Measurements from ENCODE around the gene TNFAIP2.
"Not testable (repeated sequence)": the region's sequence is repeated elsewhere in the genome, so short reads cannot be mapped to it uniquely, and the experiment has no call there.

The TNFAIP2 gene

DNA sequence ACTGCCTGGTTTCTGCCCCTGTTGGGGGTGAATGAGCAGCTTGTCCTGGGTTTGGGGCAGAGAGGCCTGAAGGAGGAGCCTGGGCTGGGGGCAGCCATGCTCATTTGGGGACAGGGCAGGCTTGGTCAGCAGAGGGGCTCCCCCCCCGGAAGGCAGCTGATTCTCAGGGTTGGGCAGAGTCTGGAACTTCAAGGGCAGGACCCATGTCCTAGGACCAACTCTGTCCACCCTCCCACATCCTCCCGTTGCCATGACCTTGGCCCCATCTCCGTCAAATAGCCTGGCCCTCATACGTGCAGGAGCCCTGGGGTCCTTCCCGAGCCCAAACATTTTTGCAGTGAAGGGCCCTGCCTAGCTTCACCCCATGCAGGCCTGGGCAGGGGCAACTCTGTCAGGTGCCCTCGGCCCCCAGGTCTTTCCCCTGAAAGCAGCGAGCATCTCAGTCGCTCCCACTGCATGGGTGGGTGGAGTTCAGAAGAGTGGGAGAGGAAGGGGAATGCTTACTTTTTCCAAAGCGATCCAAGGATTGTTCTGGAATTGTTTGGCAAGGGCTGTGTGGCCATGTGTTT is 32.6 kb downstream of the TNFAIP2 start:
- DNase-seq (ENCODE audit: low read depth in 2 of 2), result no peak

DNA sequence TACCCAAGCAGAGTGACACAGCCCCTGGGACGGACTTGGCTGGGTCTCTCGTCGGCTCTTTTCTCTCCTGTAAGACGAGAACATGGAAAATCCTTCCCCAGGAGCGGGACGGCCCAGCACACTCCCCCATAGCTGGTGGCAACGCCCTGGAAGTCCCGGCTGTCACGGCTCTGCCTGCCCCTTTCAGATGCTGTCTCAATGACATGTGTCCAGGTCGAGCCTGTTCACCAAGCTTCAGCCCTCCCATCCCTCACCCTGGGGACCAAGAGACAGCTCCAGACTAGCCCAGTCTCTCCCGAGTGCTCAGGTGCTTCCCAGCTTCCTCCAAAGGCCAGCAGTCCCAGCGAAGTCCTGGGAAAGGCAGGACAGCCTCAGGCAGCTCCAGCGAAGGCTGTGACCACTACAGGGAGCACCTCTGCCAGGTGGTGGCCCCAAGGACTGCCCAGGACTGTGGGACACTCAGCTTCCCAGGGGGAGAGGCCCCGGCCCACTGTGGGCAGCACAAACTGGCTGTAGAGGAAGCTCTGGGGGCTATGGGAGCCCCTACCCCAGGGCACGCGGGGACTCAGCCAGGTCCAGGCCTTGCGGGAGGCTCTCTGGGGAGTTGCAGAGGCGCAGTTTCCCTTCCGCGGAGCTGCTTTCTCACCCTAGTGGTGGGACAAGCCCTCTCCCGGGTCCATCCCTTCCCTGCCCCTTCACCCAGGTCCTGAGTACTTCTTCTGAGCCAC is 33.6 kb downstream of the TNFAIP2 start:
- DNase-seq (ENCODE audit: low read depth in 2 of 2), result no peak

DNA sequence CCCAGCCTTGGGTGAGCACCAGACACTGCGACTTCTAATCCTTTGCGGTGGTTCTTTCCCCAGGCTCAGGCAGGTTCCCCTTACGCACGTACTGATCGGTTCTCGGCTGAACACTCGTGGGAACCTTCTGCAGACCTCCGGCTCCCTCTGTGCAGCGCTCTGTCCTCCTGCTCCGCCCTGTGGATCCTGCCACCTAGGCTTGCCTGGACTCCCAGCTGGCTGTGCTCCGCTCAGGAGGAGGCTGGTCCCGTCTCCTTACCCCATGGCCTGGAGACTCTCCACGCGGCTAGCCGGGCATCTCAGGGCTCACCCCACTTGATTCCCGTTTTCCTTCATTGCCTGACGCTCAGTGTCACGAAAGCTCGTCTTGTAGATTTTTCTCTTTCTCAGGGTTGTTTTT is 34.7 kb downstream of the TNFAIP2 start:
- DNase-seq (ENCODE audit: low read depth in 2 of 2), result no peak

DNA sequence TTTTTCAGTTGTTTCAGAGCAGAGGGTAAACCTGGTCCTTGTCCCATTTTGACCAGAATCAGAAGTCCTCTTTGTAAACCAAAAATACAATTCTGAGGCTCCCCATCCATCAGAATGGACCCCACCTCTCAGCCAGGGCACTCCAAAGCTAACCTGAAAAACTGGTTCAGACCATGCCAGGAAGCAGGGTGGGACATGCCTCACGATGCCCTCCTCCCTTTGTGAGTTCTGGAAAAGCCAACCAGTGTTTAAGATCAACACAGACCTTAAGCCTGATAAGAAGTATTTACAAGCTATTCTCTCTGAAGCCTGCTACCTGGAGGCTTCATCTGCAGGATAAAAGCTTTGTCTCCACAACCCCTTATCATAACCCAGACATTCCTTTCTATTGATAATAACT is 35.4 kb downstream of the TNFAIP2 start:
- no peak for DNase-seq (ENCODE audit: low read depth in 2 of 2)

DNA sequence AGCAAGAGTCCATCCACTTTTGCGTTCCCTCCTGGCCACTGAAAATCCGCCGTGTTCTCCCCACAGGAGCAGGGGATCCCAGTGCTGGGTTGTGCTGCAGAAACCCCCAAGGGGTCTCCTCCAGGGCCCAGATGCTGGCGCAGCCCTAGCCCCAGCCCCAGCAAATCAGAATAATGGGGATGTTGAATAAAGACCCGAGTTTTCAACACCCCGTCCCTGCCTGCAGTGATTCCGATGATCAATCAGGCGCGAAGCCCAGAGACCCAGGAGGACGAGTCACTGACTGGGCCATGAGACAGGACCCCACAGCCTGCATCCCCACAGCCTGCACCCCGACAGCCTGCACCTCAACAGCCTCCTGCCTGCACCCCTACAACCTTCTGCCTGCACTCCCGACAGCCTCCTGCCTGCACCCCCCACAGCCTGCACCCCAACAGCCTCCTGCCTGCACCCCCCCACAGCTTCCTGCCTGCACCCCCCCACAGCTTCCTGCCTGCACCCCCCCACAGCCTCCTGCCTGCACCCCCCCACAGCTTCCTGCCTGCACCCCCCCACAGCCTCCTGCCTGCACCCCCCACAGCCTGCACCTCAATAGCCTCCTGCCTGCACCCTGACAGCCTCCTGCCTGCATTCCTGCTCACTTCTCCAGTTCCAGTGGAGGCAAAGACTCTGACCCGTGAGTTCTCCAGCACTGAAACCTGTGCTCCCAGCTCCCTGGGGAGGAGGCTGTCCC is 37.2 kb downstream of the TNFAIP2 start:
- no peak for DNase-seq (ENCODE audit: low read depth in 2 of 2)

DNA sequence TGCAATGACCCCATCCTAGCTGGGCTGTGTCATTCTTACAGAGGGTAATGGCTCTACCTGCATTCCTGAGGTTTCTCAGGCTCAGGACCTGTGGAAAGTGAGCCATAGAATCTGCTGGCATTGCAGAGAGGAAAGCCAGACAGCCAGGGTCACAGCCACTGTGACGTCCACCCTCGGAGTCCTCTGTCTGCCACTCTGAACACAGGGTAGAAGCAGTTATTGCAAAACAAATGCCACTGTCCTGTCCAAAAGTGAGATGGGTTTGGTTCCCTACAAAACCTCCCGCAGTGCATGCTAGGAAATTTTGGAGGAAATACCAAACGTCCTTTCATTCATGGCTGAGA is 37.8 kb downstream of the TNFAIP2 start:
- no peak for DNase-seq (ENCODE audit: low read depth in 2 of 2)

DNA sequence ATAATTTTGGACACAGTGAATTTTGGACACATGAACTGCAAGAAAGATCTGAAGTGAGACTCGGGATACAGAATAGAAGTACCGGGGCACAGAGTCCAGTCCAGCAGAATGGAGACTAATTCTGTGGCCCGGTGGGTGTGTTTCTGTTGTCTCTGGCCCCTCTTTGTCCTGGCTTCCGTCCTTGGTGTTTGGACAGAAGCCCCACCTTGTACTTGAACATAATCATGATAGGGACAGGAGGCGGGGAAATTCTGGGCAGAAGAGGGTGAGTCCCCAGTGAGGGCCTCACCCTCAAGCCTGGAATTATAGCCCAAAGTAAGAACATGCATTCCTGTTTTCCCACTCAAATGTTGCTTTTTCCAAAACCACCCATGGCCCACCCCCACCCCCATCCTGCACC is 39.9 kb downstream of the TNFAIP2 start:
- no peak for DNase-seq (ENCODE audit: low read depth in 2 of 2)

DNA sequence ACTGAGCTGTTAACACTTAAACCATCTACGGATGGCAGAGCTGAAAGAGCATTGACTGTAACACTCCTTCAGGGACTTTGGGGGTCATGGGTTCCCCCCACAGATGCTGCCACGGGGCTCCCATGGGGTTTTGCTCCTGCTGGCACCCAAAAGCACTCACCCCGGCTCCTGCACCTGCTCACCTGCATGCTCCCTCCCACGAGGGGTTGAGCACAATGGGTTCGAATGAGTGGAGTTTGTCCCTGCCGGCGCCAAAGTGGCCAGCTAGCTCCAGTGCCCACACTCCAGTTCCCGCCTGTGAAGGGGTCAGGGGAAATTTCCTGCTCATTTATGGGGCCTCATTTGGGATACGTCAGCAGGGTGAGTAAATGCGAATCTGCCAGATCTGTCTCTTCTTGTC is 40.7 kb downstream of the TNFAIP2 start:
- DNase-seq (ENCODE audit: low read depth in 2 of 2), result no peak

DNA sequence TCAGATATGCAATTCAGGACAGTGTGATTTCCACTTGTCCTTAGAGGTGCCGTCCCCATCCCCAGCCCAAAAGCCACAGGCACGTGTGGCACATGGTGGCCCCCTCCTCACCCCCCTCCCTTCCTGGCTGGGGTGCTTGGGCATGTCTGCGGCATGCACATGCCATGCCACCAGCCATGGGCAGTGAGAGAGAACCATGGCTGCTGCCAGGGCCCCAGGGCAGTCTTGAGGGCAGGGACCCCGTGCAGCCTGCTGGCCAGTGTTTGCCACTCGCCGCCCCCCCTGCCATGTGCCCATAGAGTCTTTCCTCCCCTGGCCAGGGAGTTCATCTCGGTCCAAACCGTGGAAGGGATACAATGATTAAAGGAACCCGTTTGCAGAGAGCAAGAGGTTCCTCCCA is 41.5 kb downstream of the TNFAIP2 start:
- DNase-seq (ENCODE audit: low read depth in 2 of 2), result no peak

DNA sequence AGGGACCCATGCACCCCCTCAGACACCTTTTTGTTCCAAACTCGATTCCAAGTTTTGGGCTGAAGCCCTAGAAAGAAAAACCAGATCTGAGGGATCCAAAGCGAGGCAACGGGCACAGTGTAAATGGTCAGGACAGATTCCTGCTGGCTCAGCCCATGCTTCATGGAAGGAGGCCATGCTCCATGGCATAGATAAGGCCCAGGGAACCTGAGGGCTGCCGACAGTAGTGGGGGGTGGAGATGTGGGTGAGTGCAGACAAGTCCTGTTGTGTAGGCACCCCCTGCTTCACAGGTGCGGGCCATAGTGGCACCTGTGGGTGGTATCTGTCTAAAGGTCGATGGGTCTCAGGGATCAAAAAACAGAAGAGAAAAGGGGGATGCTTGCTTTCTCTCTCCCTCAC is 42.1 kb downstream of the TNFAIP2 start:
- no peak for DNase-seq (ENCODE audit: low read depth in 2 of 2)

DNA sequence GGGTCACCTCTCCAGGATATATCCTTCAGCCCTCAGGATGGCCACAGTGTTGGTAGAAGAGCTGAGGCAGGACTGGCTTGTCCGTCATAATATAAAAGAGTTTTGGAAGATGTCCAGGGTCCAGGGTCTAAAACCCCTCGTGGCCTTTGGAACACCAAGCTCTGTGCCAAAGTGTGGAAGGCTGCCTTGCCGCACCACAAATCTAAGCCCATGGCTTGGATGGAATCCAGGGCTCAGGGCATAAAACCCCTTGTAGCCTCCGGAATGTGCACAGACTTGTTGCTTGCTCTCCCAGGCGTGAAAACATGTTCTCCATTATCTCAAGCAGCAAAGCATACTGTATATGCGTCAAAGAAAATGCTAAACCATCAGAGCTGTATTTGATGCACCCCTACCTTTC is 46.7 kb downstream of the TNFAIP2 start:
- DNase-seq (ENCODE audit: low read depth in 2 of 2), result no peak

DNA sequence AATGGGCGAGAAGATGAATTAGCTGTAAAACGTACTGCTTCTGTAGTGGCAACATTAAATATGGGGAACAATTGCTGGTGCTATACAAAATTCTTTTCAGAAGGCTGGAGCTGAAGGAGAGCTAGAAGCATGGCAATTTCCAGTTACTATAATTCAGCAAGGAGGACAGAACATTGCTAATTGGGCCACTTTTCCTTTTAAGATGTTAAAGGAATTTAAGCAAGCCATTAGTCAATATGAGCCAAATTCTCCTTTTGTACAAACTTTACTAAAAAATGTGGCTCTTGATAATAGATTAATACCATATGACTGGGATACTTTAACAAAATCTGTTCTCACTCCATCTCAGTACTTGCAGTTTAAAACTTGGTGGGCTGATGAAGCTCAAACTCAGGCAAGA is 47.9 kb downstream of the TNFAIP2 start:
- not testable (repeated sequence) for DNase-seq (ENCODE audit: low read depth in 2 of 2)

DNA sequence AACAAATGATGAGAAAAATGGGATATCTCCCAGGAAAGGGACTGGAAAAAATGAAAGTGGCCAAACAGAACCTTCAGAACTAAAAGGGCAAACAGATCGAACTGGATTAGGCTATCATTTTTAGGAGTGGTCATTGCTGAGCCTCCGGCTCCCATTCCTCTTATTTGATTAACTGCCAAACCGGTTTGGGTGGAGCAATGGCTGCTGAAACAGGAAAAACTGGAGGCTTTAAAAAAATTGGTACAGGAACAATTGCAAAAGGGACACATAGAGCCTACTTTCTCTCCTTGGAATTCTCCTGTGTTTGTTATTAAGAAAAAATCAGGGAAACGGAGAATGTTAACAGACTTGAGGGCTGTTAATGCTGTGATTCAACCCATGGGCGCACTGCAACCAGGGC is 49.7 kb downstream of the TNFAIP2 start:
- DNase-seq (ENCODE audit: low read depth in 2 of 2), result no peak

DNA sequence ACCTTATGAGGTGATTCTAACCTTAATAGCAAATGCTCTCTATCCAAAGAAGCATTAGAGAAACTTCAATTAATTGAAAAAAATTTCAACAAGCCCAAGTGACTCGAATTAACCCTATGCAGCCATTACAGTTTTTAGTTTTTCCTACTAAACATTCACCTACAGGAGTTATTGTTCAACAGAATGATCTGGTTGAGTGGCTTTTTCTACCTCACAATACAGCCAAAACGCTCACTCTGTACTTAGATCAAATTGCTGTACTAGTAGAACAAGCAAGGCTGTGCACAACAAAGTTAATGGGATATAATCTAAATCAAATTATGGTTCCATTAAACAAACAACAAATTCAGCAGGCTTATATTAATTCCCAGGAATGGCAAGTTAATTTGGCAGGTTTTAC is 50.6 kb downstream of the TNFAIP2 start:
- DNase-seq (ENCODE audit: low read depth in 2 of 2), result not testable (repeated sequence)

DNA sequence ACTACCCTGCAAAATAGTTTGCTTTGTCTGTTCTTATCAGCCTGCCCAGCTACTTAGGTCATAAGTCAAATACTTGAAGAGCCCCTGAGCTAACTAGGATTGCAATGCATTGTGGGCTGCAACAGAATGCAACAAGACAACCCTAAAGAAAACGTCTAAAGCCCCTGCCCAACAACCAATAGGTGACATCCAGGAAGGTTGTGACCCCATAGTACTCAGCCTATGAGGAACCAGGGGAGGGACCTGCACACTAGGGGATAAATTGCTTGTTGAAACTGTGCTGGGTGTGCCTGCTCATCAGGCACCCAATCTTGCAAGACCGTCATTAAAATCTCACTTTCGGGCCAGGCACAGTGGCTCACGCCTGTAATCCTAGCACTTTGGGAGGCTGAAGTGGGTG is 52.9 kb downstream of the TNFAIP2 start:
- DNase-seq (ENCODE audit: low read depth in 2 of 2), result not testable (repeated sequence)

DNA sequence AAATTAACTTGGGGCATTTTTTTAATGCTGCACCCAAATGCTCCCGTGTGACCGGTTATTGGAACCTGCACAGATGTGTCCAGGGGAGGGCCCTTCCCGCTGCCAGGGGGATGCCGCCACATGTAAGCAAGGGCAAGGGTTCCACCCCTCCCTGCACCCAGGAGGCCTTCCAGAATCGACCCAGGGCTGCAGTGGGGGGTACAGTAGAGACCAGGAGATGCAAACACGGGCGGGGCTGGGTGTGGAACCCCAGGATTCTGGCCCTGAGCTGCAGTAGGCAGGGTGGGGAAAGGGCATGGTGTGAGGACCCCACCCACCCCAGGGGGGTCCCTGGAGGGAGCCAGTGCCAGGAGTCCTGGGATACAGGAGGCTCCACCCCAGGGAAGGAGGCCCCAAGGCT is 54.1 kb downstream of the TNFAIP2 start:
- DNase-seq (ENCODE audit: low read depth in 2 of 2), result no peak

DNA sequence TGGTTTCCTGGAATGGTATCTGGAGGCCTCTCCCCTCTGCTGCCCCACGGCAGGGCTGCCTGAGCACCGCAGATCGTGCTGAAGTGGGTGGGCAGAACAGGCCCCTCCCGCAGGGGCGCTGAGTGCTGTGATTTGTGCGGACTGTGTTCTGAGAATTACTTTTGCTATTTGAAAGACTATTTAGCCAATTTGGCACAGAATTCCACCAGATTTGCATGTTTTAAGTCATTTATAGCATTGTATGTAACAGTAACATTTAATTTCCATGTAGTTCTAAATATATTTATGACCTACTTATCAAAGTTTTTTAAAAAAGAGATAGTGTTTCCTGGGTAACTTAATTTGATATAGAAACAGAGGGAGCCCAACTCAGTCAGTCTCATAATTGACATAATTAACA is 55.3 kb downstream of the TNFAIP2 start:
- no peak for DNase-seq (ENCODE audit: low read depth in 2 of 2)

DNA sequence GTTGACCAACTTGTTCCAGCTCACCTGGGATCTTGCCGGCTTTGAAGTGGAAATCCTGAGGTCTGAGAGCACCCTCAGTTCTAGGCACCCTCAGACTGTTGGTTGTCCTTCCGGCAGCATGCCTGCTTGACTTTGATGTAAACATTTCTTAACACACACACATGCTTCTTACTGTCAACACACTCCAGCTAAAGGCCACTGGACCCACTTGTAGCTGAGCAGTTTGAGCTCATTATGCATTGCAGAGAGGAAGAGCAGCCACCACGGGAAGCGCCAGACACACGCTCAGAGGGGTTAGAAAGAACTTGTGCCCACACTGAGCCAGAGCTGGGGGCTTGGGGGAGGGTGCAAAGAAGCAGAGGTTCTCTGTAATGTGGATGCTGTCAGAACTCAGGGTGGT is 55.8 kb downstream of the TNFAIP2 start:
- no peak for DNase-seq (ENCODE audit: low read depth in 2 of 2)

DNA sequence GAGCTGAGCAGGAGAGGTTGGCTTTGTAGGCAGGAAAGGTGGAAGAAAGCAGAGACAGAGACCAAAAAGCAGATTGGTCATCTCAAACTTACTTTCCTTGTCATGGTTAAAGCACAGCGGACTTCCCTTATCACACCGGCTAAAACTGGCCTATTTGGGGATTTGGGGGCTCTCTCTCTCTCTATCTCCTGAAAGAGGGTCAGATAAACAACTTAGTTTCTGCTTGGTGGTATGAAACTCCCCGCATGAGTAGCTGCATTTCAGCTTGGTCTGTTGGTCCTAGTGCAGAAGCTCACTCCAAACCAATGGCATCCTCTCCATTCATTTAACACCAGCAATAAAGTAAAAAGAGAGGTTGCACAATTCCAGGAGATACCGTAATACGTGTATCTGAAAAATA is 57.1 kb downstream of the TNFAIP2 start:
- no peak for DNase-seq (ENCODE audit: low read depth in 2 of 2)

DNA sequence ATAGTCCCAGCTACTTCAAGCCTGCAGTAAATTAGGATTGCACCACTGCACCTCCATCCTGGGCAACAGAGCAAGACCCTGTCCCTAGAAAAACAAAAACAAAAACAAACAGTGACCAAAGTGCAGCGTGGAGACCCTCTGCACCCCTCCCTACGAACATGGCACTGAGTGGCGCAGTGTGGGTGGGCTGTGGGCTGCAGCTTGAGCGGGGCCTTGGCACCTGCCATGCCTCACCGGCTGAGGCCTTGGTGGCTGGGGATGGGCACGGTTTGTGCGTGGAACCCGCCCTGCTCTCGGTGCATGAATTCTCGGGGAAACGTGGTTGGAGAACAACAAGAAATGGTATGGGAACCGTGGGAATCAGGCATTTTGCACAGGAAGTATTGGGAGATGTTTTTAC is 60.8 kb downstream of the TNFAIP2 start:
- no peak for DNase-seq (ENCODE audit: low read depth in 2 of 2)

DNA sequence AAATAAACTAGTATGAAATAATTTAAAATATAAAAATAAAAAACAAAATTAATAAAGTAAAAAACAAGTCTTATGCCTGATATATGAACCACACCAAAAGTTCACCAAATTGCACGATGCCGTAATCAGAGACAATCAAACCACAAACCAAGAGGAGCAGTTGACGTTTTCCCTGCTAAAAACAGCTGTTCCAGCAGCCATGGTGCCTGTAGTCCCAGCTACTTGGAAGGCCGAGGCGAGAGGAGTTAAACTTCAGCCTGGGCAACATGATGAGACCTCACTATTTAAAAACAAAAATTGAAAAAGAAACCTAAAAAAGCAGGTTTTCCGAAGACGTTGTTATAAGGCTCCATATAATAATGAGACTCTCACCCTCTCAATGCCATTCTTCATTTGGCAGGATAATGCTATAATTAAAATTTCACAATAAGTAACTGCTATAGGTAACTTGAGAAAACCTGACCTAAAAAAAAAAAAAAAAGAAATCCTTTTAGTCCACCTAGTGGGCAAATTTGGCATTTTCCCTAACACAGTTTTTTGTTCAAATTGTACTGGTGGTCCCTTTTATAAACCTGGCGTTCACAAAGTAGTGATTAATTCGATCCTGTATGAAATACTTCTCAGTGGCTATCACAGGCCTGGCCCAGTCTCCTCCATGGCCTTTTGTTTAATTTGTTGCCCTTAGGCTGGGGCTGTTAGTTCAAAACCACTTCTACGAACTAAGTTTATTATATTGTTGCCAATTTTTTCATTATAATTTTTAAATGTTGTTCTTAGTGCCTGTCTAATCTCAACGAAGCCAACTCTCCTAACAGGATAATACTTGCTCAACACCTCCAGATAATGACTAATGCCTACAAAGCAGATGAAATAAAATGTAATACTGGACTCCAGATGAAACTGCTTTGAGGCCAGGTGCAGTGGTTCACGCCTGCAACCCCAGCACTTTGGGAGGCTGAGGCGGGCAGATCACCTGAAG is 62.1 kb downstream of the TNFAIP2 start:
- no peak for DNase-seq (ENCODE audit: low read depth in 2 of 2)

DNA sequence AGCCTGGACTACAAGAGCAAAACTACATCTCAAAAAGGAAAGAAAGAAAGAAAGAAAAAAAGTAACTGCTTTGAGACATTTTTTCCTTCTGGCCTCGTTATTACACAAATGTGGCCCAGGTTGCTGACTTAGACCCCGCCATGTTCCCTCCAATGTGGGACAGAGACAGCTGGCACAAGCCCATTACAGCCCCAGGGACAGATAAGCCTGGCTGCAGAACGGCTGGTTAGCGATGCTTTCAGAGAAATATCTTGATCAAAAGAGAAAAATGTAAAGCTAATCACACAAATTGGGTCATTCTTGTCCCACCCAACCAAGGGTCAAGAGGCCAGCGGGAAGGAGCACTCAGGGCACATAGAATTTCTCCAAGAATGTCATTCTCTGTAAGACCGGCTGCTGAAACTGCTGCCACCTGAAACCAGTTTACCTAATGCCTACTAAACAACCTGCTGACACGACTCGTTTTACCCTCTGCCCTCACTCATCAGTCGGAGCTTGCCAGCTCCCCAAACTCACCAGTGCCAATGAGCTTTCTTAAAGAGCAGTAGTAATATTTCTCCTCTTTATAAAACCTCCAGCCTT is 63.1 kb downstream of the TNFAIP2 start:
- no peak for DNase-seq (ENCODE audit: low read depth in 2 of 2)

Measured in stimulated activated CD8-positive, alpha-beta memory T cell treated with anti-CD3 and anti-CD28 coated beads, Interleukin-7, amount 100 ng/mL, for 1 hour (primary cell).